HCT116 (cell line): Measurements from ENCODE around the gene HIVEP3.
"Not testable (repeated sequence)": the region's sequence is repeated elsewhere in the genome, so short reads cannot be mapped to it uniquely, and the experiment has no call there.

Experiments
- CEBPB ChIP-seq: IDR thresholded peaks from 2 replicates; pipeline ENCODE4 v1.6.1; 2012; ENCODE audit warnings: low read depth
- EZH2 ChIP-seq: fragments of 200-600 bp; sonication (generic); IDR thresholded peaks from 2 replicates; pipeline ENCODE4 v1.6.1; 2017; ENCODE audit warnings: antibody characterized with exemption, mixed run types
- EZH2phosphoT487 ChIP-seq: fragments of 200-600 bp; IDR thresholded peaks from 2 replicates; pipeline ENCODE4 v1.6.1; 2018; ENCODE audit warnings: antibody characterized with exemption, borderline replicate concordance
- FOSL1 ChIP-seq: IDR thresholded peaks from 2 replicates; pipeline ENCODE4 v1.6.1; 2012; ENCODE audit warnings: low read depth
- POLR2A ChIP-seq: IDR thresholded peaks from 2 replicates; pipeline ENCODE4 v1.7.0; 2011; ENCODE audit warnings: borderline replicate concordance; ENCODE audit not compliant: insufficient read depth, insufficient read length; ENCODE audit errors: extremely low read depth
- POLR2AphosphoS5 ChIP-seq: IDR thresholded peaks from 2 replicates; pipeline ENCODE4 v1.6.1; 2011; ENCODE audit warnings: mild to moderate bottlenecking, low read depth, low read length, moderate library complexity
- SP1 ChIP-seq: IDR thresholded peaks from 2 replicates; pipeline ENCODE4 v1.6.1; 2012; ENCODE audit warnings: low read depth
- SRF ChIP-seq: IDR thresholded peaks from 2 replicates; pipeline ENCODE4 v1.6.1; 2012; ENCODE audit warnings: low read depth
- ZFX ChIP-seq: fragments of 450-650 bp; IDR thresholded peaks from 2 replicates; pipeline ENCODE4 v1.6.1; 2017
- ZNF274 ChIP-seq: fragments of 200-500 bp; sonication (Bioruptor generic); IDR thresholded peaks from 2 replicates; pipeline ENCODE4 v1.6.1; 2014; ENCODE audit warnings: mild to moderate bottlenecking, low read depth, low read length, inconsistent platforms
- TF ChIP-seq, protein P1 (sequence below), 3 experiments: fragments of 200-600 bp in 1 of 3; sonication (generic) in 1 of 3; IDR thresholded peaks in 2 of 3; conservative IDR thresholded peaks in 1 of 3; 2 replicates each; pipeline ENCODE4 v1.5.1; 2012 to 2017; ENCODE audit warnings: low read depth in 2 of 3, low read length in 2 of 3, antibody characterized with exemption in 1 of 3, borderline replicate concordance in 1 of 3, control low read depth in 1 of 3, mild to moderate bottlenecking in 1 of 3, mixed read lengths in 1 of 3, mixed run types in 1 of 3, moderate library complexity in 1 of 3; ENCODE audit not compliant: insufficient read depth in 1 of 3
- TF ChIP-seq, protein P2 (sequence below): IDR thresholded peaks from 2 replicates; pipeline ENCODE4 v1.6.1; 2012; ENCODE audit warnings: low read depth
- TF ChIP-seq, protein P3 (sequence below): IDR thresholded peaks from 2 replicates; pipeline ENCODE4 v1.6.1; 2011; ENCODE audit warnings: mild to moderate bottlenecking, low read length, moderate library complexity; ENCODE audit not compliant: insufficient replicate concordance; ENCODE audit errors: extremely low read depth

DNA sequence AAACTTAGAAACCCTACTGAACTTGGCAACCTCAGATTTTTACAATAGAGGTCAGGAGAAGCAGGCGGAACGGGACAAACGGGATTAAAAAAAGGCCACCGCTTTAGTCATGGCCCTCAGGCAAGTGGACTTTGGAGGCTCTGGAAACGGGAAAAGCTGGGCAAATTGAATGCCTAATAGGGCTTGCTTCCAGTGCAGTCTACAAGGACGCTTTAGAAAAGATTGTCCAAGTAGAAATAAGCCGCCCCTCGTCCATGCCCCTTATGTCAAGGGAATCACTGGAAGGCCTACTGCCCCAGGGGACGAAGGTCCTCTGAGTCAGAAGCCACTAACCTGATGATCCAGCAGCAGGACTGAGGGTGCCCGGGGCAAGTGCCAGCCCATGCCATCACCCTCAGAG lies 27.2 kb upstream of the HIVEP3 start:
- not testable (repeated sequence) for TF ChIP-seq EZH2, POLR2A, POLR2AphosphoS5, EZH2phosphoT487, CEBPB, SRF, ZNF274, ZFX
- TF ChIP-seq, protein P1, sequence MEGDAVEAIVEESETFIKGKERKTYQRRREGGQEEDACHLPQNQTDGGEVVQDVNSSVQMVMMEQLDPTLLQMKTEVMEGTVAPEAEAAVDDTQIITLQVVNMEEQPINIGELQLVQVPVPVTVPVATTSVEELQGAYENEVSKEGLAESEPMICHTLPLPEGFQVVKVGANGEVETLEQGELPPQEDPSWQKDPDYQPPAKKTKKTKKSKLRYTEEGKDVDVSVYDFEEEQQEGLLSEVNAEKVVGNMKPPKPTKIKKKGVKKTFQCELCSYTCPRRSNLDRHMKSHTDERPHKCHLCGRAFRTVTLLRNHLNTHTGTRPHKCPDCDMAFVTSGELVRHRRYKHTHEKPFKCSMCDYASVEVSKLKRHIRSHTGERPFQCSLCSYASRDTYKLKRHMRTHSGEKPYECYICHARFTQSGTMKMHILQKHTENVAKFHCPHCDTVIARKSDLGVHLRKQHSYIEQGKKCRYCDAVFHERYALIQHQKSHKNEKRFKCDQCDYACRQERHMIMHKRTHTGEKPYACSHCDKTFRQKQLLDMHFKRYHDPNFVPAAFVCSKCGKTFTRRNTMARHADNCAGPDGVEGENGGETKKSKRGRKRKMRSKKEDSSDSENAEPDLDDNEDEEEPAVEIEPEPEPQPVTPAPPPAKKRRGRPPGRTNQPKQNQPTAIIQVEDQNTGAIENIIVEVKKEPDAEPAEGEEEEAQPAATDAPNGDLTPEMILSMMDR (IDR thresholded peaks at IDR 0.05 in 2 of 3, conservative IDR thresholded peaks at IDR 0.05 in 1 of 3; ENCODE audit: borderline replicate concordance in 1 of 3, insufficient read depth in 1 of 3, low read depth in 2 of 3, low read length in 2 of 3), result not testable (repeated sequence)
- TF ChIP-seq, protein P2, sequence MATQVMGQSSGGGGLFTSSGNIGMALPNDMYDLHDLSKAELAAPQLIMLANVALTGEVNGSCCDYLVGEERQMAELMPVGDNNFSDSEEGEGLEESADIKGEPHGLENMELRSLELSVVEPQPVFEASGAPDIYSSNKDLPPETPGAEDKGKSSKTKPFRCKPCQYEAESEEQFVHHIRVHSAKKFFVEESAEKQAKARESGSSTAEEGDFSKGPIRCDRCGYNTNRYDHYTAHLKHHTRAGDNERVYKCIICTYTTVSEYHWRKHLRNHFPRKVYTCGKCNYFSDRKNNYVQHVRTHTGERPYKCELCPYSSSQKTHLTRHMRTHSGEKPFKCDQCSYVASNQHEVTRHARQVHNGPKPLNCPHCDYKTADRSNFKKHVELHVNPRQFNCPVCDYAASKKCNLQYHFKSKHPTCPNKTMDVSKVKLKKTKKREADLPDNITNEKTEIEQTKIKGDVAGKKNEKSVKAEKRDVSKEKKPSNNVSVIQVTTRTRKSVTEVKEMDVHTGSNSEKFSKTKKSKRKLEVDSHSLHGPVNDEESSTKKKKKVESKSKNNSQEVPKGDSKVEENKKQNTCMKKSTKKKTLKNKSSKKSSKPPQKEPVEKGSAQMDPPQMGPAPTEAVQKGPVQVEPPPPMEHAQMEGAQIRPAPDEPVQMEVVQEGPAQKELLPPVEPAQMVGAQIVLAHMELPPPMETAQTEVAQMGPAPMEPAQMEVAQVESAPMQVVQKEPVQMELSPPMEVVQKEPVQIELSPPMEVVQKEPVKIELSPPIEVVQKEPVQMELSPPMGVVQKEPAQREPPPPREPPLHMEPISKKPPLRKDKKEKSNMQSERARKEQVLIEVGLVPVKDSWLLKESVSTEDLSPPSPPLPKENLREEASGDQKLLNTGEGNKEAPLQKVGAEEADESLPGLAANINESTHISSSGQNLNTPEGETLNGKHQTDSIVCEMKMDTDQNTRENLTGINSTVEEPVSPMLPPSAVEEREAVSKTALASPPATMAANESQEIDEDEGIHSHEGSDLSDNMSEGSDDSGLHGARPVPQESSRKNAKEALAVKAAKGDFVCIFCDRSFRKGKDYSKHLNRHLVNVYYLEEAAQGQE, result not testable (repeated sequence)
- TF ChIP-seq FOSL1, result peak; percentile 38
- TF ChIP-seq, protein P3, sequence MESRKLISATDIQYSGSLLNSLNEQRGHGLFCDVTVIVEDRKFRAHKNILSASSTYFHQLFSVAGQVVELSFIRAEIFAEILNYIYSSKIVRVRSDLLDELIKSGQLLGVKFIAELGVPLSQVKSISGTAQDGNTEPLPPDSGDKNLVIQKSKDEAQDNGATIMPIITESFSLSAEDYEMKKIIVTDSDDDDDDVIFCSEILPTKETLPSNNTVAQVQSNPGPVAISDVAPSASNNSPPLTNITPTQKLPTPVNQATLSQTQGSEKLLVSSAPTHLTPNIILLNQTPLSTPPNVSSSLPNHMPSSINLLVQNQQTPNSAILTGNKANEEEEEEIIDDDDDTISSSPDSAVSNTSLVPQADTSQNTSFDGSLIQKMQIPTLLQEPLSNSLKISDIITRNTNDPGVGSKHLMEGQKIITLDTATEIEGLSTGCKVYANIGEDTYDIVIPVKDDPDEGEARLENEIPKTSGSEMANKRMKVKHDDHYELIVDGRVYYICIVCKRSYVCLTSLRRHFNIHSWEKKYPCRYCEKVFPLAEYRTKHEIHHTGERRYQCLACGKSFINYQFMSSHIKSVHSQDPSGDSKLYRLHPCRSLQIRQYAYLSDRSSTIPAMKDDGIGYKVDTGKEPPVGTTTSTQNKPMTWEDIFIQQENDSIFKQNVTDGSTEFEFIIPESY, result not testable (repeated sequence)
- TF ChIP-seq SP1, result peak; percentile 44; the same call in 1 of the 2 replicates
